Measurements from ENCODE around the gene E2F3.

DNA sequence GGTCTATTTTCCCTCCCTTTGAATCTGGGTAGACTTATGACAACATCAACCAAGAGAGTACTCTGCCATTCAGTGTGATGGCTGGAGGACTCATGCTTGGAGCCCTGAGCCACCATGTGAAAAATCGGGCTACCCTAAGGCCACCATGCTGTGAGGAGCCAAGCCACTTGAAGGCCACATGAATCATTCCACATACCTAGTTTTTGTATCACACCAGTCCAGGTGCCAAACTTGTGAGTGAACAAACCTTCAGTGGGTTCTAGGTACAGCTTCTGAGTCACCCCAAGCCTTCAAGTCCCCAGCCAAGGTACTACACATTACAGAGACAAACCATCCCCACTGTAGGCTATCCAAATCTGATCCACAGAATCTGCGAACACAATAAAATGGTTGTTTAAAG, 37.4 kb upstream of the E2F3 start:
- TF ChIP-seq, protein P1, sequence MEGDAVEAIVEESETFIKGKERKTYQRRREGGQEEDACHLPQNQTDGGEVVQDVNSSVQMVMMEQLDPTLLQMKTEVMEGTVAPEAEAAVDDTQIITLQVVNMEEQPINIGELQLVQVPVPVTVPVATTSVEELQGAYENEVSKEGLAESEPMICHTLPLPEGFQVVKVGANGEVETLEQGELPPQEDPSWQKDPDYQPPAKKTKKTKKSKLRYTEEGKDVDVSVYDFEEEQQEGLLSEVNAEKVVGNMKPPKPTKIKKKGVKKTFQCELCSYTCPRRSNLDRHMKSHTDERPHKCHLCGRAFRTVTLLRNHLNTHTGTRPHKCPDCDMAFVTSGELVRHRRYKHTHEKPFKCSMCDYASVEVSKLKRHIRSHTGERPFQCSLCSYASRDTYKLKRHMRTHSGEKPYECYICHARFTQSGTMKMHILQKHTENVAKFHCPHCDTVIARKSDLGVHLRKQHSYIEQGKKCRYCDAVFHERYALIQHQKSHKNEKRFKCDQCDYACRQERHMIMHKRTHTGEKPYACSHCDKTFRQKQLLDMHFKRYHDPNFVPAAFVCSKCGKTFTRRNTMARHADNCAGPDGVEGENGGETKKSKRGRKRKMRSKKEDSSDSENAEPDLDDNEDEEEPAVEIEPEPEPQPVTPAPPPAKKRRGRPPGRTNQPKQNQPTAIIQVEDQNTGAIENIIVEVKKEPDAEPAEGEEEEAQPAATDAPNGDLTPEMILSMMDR (IDR thresholded peaks at IDR 0.05; ENCODE audit: insufficient read depth, low read depth, low read length), result no peak
- TF ChIP-seq EZH2 (IDR thresholded peaks at IDR 0.05; ENCODE audit: insufficient read depth, low read length), result no peak

Measured in astrocyte (in vitro differentiated cells and primary cell).